Neutrophil (primary cell): ENCODE data around the gene HES4.
A peak's percentile ranks its signal among the peaks of the same experiment; 100 is the strongest.
"Not testable (repeated sequence)": the region's sequence is repeated elsewhere in the genome, so short reads cannot be mapped to it uniquely, and the experiment has no call there.

Source experiments
- H3K27ac ChIP-seq: fragments of 200-600 bp; sonication (generic); 2 replicates; pipeline ENCODE4 v1.5.1; 2016; ENCODE audit warnings: mild to moderate bottlenecking, moderate library complexity
- H3K27me3 ChIP-seq: fragments of 200-600 bp; sonication (generic); 2 replicates; pipeline ENCODE4 v1.6.0; 2016; ENCODE audit warnings: mild to moderate bottlenecking
- H3K36me3 ChIP-seq: fragments of 200-600 bp; sonication (generic); 2 replicates; pipeline ENCODE4 v1.5.1; 2017
- H3K4me1 ChIP-seq, 2 experiments: fragments of 200-600 bp in 1 of 2; sonication (generic) in 1 of 2; 1 replicate in 1 of 2; 2 replicates in 1 of 2; pipeline versions ENCODE4 v1.5.1 to v1.6.1; 2013 to 2016; ENCODE audit warnings: low read depth in 1 of 2, low read length in 1 of 2, mild to moderate bottlenecking in 1 of 2, moderate library complexity in 1 of 2; ENCODE audit not compliant: control insufficient read depth in 1 of 2, insufficient read depth in 1 of 2
- H3K4me3 ChIP-seq, 2 experiments: fragments of 200-600 bp in 1 of 2; sonication (generic) in 1 of 2; 1 replicate in 1 of 2; 2 replicates in 1 of 2; pipeline ENCODE4 v1.5.1; 2013 to 2016; ENCODE audit warnings: low read depth in 1 of 2, low read length in 1 of 2, mild to moderate bottlenecking in 1 of 2, moderate library complexity in 1 of 2
- H3K9me3 ChIP-seq: fragments of 200-600 bp; sonication (generic); 2 replicates; pipeline ENCODE4 v1.5.1; 2016
- TF ChIP-seq, protein P1 (sequence below): fragments of 200-600 bp; sonication (generic); IDR thresholded peaks from 2 replicates; pipeline ENCODE4 v1.5.1; 2016; ENCODE audit warnings: antibody characterized with exemption

Gene HES4

GRCh38 chr1:1019122-1019999 lies 19.5 kb upstream of the HES4 start:
- Histone ChIP-seq H3K27ac (peak overlapping the region; percentile 50), H3K9me3 (no peaks in the 10 kb centered on the region), H3K4me3 (peak overlapping the region; percentile 32 to 59), H3K27me3 (peaks cover 63% of the 10 kb centered on the region), H3K36me3 (no peaks in the 10 kb centered on the region), H3K4me1 (peaks cover 2 to 12% of the 10 kb centered on the region in 2 experiments)
- TF ChIP-seq, protein P1, sequence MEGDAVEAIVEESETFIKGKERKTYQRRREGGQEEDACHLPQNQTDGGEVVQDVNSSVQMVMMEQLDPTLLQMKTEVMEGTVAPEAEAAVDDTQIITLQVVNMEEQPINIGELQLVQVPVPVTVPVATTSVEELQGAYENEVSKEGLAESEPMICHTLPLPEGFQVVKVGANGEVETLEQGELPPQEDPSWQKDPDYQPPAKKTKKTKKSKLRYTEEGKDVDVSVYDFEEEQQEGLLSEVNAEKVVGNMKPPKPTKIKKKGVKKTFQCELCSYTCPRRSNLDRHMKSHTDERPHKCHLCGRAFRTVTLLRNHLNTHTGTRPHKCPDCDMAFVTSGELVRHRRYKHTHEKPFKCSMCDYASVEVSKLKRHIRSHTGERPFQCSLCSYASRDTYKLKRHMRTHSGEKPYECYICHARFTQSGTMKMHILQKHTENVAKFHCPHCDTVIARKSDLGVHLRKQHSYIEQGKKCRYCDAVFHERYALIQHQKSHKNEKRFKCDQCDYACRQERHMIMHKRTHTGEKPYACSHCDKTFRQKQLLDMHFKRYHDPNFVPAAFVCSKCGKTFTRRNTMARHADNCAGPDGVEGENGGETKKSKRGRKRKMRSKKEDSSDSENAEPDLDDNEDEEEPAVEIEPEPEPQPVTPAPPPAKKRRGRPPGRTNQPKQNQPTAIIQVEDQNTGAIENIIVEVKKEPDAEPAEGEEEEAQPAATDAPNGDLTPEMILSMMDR: peak; percentile 50

GRCh38 chr1:1018321-1018685 lies 18.4 kb upstream of the HES4 start:
- H3K27ac ChIP-seq, H3K9me3 ChIP-seq, H3K36me3 ChIP-seq, H3K4me3 ChIP-seq: not testable (repeated sequence)
- H3K27me3 ChIP-seq: peaks cover 52% of the 10 kb centered on the region
- peaks cover 12 to 22% of the 10 kb centered on the region in 2 experiments for H3K4me1 ChIP-seq

DNA sequence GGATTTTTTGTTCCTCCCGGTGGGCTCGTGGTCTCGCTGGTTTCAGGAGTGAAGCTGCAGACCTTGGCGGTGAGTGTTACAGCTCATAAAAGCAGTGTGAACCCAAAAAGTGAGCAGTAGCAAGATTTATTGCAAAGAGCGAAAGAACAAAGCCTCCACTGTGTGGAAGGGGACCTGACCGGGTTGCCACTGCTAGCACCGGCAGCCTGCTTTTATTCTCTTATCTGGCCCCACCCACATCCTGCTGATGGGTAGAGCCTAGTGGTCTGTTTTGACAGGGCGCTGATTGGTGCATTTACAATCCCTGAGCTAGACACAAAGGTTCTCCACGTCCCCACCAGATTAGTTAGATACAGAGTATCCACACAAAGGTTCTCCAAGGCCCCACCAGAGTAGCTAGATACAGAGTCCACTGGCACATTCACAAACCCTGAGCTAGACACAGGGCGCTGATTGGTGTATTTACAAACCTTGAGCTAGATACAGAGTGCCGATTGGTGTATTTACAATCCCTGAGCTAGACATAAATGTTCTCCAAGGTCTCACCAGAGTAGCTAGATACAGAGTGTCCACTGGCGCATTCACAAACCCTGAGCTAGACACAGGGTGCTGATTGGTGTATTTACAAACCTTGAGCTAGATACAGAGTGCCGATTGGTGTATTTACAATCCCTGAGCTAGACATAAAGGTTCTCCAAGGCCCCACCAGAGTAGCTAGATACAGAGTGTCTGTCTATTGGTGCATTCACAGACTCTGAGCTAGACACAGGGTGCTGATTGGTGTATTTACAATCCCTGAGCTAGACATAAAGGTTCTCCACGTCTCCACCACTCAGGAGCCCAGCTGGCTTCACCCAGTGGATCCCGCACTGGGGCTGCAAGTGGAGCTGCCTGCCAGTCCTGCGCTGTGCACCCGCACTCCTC lies 17.8 kb upstream of the HES4 start:
- not testable (repeated sequence) for H3K27ac ChIP-seq, H3K36me3 ChIP-seq, H3K4me3 ChIP-seq, H3K9me3 ChIP-seq
- Histone ChIP-seq H3K4me1 (peaks cover 16 to 26% of the 10 kb centered on the region in 2 experiments), H3K27me3 (peaks cover 46% of the 10 kb centered on the region)

DNA sequence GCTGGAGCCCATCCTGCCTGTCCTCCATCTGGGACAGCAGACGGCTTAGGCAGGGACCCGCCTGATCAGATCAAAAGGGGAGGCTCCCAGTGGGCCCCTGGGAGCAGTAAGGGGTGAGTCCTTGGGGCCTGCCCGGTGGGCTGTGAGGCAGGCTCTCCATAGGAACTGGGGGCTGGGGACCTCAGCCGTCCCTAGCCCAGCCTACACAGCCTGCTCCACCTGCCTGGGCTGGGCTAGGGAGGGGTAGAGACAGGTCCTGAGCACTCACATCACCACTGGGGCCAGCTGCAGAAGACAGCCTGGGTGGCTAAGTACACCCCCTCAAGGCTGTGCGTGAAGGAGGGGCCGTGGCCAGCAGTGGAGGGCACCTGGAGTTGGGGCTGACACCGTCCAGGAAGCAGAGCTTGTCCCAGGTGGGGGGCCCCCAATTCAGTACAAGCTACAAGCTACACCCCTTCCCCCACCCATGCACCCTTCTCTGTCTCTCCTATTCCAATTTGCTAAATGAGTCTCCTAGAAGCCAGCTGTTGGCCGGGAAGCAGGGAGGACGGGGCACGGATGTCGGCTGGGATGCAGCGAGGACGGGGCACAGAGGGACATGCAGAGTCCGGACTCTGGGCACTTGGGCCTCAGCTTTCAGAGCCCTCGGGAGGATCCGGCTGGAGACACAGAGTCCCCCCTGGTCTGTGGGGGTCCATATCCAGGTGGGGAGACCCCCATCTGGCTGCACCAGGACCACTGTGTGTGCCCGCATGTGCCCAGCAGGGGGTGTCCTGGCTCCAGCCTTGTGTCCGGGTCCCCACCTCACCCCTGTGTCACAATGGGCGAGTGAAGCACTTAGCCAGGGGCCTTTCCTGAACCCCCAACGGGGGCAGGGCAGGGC lies 15.1 kb upstream of the HES4 start:
- Histone ChIP-seq H3K4me1 (peaks cover 16 to 18% of the 10 kb centered on the region in 2 experiments), H3K9me3 (no peaks in the 10 kb centered on the region), H3K27ac (no peak overlapping the region), H3K27me3 (peaks cover 39% of the 10 kb centered on the region), H3K36me3 (no peaks in the 10 kb centered on the region), H3K4me3 (peak overlapping the region in 1 of 2 experiments; percentile 81)
- TF ChIP-seq, protein P1: no peak

DNA sequence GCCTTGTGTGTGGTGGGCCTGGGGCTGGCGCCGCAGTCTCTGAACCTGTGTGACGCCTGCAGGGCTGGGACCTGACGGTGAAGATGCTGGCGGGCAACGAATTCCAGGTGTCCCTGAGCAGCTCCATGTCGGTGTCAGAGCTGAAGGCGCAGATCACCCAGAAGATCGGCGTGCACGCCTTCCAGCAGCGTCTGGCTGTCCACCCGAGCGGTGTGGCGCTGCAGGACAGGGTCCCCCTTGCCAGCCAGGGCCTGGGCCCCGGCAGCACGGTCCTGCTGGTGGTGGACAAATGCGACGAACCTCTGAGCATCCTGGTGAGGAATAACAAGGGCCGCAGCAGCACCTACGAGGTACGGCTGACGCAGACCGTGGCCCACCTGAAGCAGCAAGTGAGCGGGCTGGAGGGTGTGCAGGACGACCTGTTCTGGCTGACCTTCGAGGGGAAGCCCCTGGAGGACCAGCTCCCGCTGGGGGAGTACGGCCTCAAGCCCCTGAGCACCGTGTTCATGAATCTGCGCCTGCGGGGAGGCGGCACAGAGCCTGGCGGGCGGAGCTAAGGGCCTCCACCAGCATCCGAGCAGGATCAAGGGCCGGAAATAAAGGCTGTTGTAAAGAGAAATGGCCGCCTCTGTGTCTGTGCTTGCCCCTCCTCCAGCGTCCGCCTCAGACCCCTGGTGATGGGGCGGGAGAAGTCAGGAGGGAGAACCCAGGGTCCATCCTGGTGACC lies 14.2 kb upstream of the HES4 start:
- peak overlapping the region; percentile 70 to 81 for H3K4me3 ChIP-seq
- peaks cover 40% of the 10 kb centered on the region for H3K27me3 ChIP-seq

More for the DNA sequence above, 14.2 kb upstream of the HES4 start:
- Histone ChIP-seq H3K4me1 (peaks cover 15 to 18% of the 10 kb centered on the region in 2 experiments), H3K36me3 (no peaks in the 10 kb centered on the region), H3K9me3 (no peaks in the 10 kb centered on the region), H3K27ac (peak overlapping the region; percentile 81)
- TF ChIP-seq, protein P1: no peak
